Uterus (tissue), 4 donors: ENCODE data around the gene CHAD. TPM values are rescaled to one million over a fixed set of nuclear protein-coding genes. Genes with fewer than 3 reads are reported as not detected.

Experiments
- DNase-seq, 2 donors: peaks; one replicate each; pipeline ENCODE4 v3.0.0-alpha.2; 2019 to 2020
- H3K27ac ChIP-seq, 2 donors: fragments of 200-600 bp; sonication (generic); 1 replicate in 1 of 2; 2 replicates in 1 of 2; pipeline ENCODE4 v1.5.1; 2016 to 2018
- H3K27me3 ChIP-seq, 2 donors: fragments of 200-600 bp; sonication (generic); one replicate each; pipeline ENCODE4 v1.5.1; 2018 to 2019; ENCODE audit warnings: control low read depth in 1 of 2
- H3K36me3 ChIP-seq, 2 donors: fragments of 200-600 bp; sonication (generic); one replicate each; pipeline ENCODE4 v1.5.1; 2019; ENCODE audit warnings: control low read depth in 1 of 2
- H3K4me1 ChIP-seq, 2 donors: fragments of 200-600 bp; sonication (generic); one replicate each; pipeline ENCODE4 v1.5.1; 2018 to 2019; ENCODE audit warnings: control low read depth in 1 of 2
- H3K4me3 ChIP-seq, 2 donors: fragments of 200-600 bp; sonication (generic); 1 replicate in 1 of 2; 2 replicates in 1 of 2; pipeline ENCODE4 v1.5.1; 2018 to 2019; ENCODE audit warnings: mild to moderate bottlenecking in 1 of 2
- H3K9me3 ChIP-seq, 2 donors: fragments of 200-600 bp; sonication (generic); one replicate each; pipeline ENCODE4 v1.5.1; 2019; ENCODE audit warnings: control low read depth in 1 of 2
- CTCF ChIP-seq, 4 experiments: fragments of 200-600 bp in 2 of 4; fragments of 450-650 bp in 2 of 4; sonication (generic) in 2 of 4; IDR thresholded peaks; one replicate each; pipeline ENCODE4 v1.5.1; 2016 to 2019; ENCODE audit warnings: antibody characterized with exemption in 4 of 4, mild to moderate bottlenecking in 2 of 4, moderate library complexity in 1 of 4
- POLR2A ChIP-seq, 2 donors: fragments of 450-650 bp; IDR thresholded peaks; one replicate each; pipeline ENCODE4 v1.6.1; 2016; ENCODE audit warnings: antibody characterized with exemption in 2 of 2, mild to moderate bottlenecking in 1 of 2, moderate library complexity in 1 of 2
- intact Hi-C: fragments of 100-400 bp; cut with DNase I; formaldehyde crosslinking; loops from one replicate; pipeline ENCODE4 v1.15.1; 2023; ENCODE audit warnings: low total_unique reads
- total RNA-seq, 4 donors: library from RNA; depleted of rRNA in 3 of 4; stranded (reverse); fragments of >200 nt in 3 of 4; gene quantifications; one replicate each; pipeline versions ENCODE4 v1.1.0 to v1.2.4, GENCODE V29; 2014 to 2023
- donor health status: DM: yes; HTN: yes; CAD: no.

CHAD gene
- total RNA-seq, 4 donors from 2014 or later: not detected

GRCh38 chr17:50514388-50514787 lies 45.7 kb upstream of the CHAD start:
- no peaks in the 10 kb centered on the region for H3K36me3 ChIP-seq
- no peaks in the 10 kb centered on the region for H3K4me1 ChIP-seq
- TF ChIP-seq POLR2A (IDR thresholded peaks at IDR 0.05) (no peak), CTCF (IDR thresholded peaks at IDR 0.05) (no peak)
- H3K27ac ChIP-seq: no peak overlapping the region
- no peaks in the 10 kb centered on the region for H3K9me3 ChIP-seq
- H3K27me3 ChIP-seq: no peaks in the 10 kb centered on the region
- no peak for DNase-seq
- no peak overlapping the region for H3K4me3 ChIP-seq
- intact Hi-C loops: no loop called here

- Histone ChIP-seq H3K4me3 (no peak overlapping the region), H3K27me3 (no peaks in the 10 kb centered on the region), H3K4me1 (no peaks in the 10 kb centered on the region), H3K36me3 (no peaks in the 10 kb centered on the region), H3K27ac (no peak overlapping the region), H3K9me3 (no peaks in the 10 kb centered on the region)
- TF ChIP-seq CTCF (IDR thresholded peaks at IDR 0.05) (no peak), POLR2A (IDR thresholded peaks at IDR 0.05) (no peak)
- intact Hi-C loops: no loop called here
- DNase-seq: no peak
Observed at GRCh38 chr17:50513495-50513894, 44.8 kb upstream of the CHAD start.

GRCh38 chr17:50511058-50511457 lies 42.4 kb upstream of the CHAD start:
- no peak for TF ChIP-seq CTCF (IDR thresholded peaks at IDR 0.05)
- no peak for TF ChIP-seq POLR2A (IDR thresholded peaks at IDR 0.05)
- Histone ChIP-seq H3K4me3 (no peak overlapping the region), H3K27me3 (no peaks in the 10 kb centered on the region), H3K36me3 (no peaks in the 10 kb centered on the region), H3K27ac (peak overlapping the region in 1 of 2 donors; percentile 21), H3K9me3 (no peaks in the 10 kb centered on the region), H3K4me1 (no peaks in the 10 kb centered on the region)
- no peak for DNase-seq
- intact Hi-C loops: no loop called here

DNA sequence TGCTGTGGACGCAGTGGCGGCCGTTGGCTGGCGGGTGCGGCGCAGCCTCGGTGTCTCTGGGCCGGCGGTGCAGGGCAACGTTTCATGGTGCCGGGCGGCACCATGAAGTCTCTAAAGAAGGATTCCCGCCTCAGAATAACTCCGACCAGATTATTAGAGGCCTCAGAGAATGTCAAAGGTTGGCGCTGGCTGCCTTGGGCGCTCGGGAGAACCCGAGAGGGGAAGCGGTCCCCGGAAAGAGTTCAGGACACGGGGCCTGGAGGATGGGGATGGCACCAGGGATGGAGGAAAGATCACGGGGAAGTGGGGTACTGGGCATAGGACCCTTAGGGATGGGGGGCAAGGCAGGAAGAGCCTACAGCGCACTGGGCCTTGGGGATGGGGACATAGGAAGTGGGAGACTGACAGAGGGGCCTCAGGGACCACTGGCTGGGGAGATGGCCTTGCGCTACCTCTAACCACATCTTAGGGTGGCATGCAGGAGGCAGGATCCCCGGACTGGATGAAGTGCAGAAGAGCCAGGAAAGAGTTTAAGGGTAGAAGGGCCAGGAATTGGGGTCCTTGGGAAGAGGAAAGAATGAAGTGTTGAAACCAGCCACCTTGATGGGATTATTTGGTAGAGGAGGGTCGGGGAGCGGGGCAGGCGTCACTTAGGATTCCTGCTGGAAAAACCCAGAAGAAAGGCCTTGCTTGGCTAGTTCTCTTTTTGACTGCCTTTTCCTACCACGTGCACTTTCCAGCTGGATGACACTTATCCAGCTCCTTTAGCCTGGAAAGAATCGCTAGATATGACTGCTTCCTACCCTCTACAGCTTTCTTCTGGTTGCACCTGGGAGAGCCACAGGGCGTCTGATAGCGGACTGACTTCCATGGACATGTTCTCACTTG lies 40.1 kb upstream of the CHAD start:
- intact Hi-C loops: no loop called here

More for the DNA sequence above, 40.1 kb upstream of the CHAD start:
- TF ChIP-seq CTCF (IDR thresholded peaks at IDR 0.05) (peak in 1 of 4 experiments; percentile 1), POLR2A (IDR thresholded peaks at IDR 0.05) (peak in 1 of 2 donors; percentile 0)
- Histone ChIP-seq H3K4me3 (peak overlapping the region; percentile 44 to 52), H3K27me3 (no peaks in the 10 kb centered on the region), H3K36me3 (no peaks in the 10 kb centered on the region), H3K27ac (peak overlapping the region; percentile 80 to 90), H3K9me3 (no peaks in the 10 kb centered on the region), H3K4me1 (no peaks in the 10 kb centered on the region)
- no peak for DNase-seq
